ENCODE results near the gene CCDC8. TPM values are rescaled to one million over a fixed set of nuclear protein-coding genes. Genes with fewer than 3 reads are reported as not detected.

CCDC8 gene
- polyA plus RNA-seq, 2 of the 4 experiments (the other 2 are of a cell fraction), result 0.04 to 0.08 TPM

- POLR2A ChIA-PET, result no interaction called here
Measured at GRCh38 chr19:46447006-46447405, 33.6 kb upstream of the CCDC8 start.

GRCh38 chr19:46446021-46446420 is 32.7 kb upstream of the CCDC8 start:
- 84% methylated on average over 15 of the region's 15 CpGs for WGBS (ENCODE audit: missing lambda C conversion rate)
- FAIRE-seq (no peak), ATAC-seq (no peak), DNase-seq (ENCODE audit: low read depth in 1 of 2, low spot score in 1 of 2) (no peak)
- CTCF ChIA-PET, result interaction anchor here (1.3 to 4.9 kb wide), 6 partner anchors 38 to 165 kb away, joined by 5 to 22 read pairs (median 6); no protein-coding TSS in a partner anchor
- H3K9me3 ChIP-seq, result no peaks in the 10 kb centered on the region
- no peak overlapping the region for H3K27ac ChIP-seq
- TF ChIP-seq NR3C1 (IDR thresholded peaks at IDR 0.05), result no peak
- no peak for TF ChIP-seq HOXB13 (CRISPR knock-in tag; IDR thresholded peaks at IDR 0.05; ENCODE audit: low read depth)
- TF ChIP-seq RFX5 (IDR thresholded peaks at IDR 0.05), result no peak
- H3K4me1 ChIP-seq, result peaks cover 13% of the 10 kb centered on the region
- no peak overlapping the region for H3K4me3 ChIP-seq
- H3K4me2 ChIP-seq, result no peak overlapping the region
- POLR2A ChIA-PET, result no interaction called here

More at GRCh38 chr19:46447006-46447405, 33.6 kb upstream of the CCDC8 start:
- 37% methylated on average over 3 of the region's 3 CpGs for WGBS (ENCODE audit: missing lambda C conversion rate)
- no peak for ATAC-seq
- H3K4me3 ChIP-seq, result no peak overlapping the region
- H3K27ac ChIP-seq, result no peak overlapping the region
- H3K4me1 ChIP-seq, result peaks cover 13% of the 10 kb centered on the region
- no peak for FAIRE-seq
- H3K9me3 ChIP-seq, result no peaks in the 10 kb centered on the region
- TF ChIP-seq BHLHE40 (IDR thresholded peaks at IDR 0.05; ENCODE audit: low read depth, low read length) (no peak), ZNF302 (CRISPR knock-in tag; IDR thresholded peaks at IDR 0.05) (no peak), POLR2A (IDR thresholded peaks at IDR 0.05; ENCODE audit: low read length) (no peak), HDAC2 (IDR thresholded peaks at IDR 0.05) (no peak), HOXB5 (CRISPR knock-in tag; IDR thresholded peaks at IDR 0.05) (no peak), HES2 (IDR thresholded peaks at IDR 0.05) (no peak), HEYL (CRISPR knock-in tag; IDR thresholded peaks at IDR 0.05) (no peak), HMGXB4 (CRISPR knock-in tag; IDR thresholded peaks at IDR 0.05; ENCODE audit: borderline replicate concordance) (no peak), ZSCAN20 (CRISPR knock-in tag; IDR thresholded peaks at IDR 0.05) (no peak), RNF2 (IDR thresholded peaks at IDR 0.05; ENCODE audit: borderline replicate concordance, low read depth) (no peak), MAZ (IDR thresholded peaks at IDR 0.05; ENCODE audit: borderline replicate concordance, low read depth, low read length) (no peak), KDM1A (IDR thresholded peaks at IDR 0.05; ENCODE audit: low read depth) (no peak), FOXS1 (CRISPR knock-in tag; IDR thresholded peaks at IDR 0.05) (no peak), REST (IDR thresholded peaks at IDR 0.05) (no peak), FOSL2 (IDR thresholded peaks at IDR 0.05) (no peak), FOSL2 (CRISPR knock-in tag; IDR thresholded peaks at IDR 0.05) (no peak), CEBPB (IDR thresholded peaks at IDR 0.05) (no peak), RAD21 (conservative IDR thresholded peaks at IDR 0.05 in 1 of 2, IDR thresholded peaks at IDR 0.05 in 1 of 2) (no peak), MAFK (IDR thresholded peaks at IDR 0.05; ENCODE audit: partially characterized antibody) (no peak)
- CTCF ChIA-PET, result interaction anchor here (0.7 to 3.7 kb wide), 7 partner anchors 22 to 370 kb away, joined by 3 to 11 read pairs (median 5); no protein-coding TSS in a partner anchor
- H3K4me2 ChIP-seq, result no peak overlapping the region
- DNase-seq (ENCODE audit: low read depth in 1 of 2, low spot score in 1 of 2), result no peak

Measured in A549 (cell line).